SU-DHL-6 (cell line): ENCODE results near the gene NAV2.

ENCODE experiments used
- H2AFZ ChIP-seq: fragments of 200-600 bp; sonication (generic); 2 replicates; pipeline ENCODE4 v1.6.1; 2014; ENCODE audit warnings: low read depth, mild to moderate bottlenecking, moderate library complexity, mixed read lengths, antibody characterized with exemption, low read length; ENCODE audit not compliant: severe bottlenecking
- H3F3A ChIP-seq: fragments of 200-600 bp; shearing (Covaris generic); 2 replicates; pipeline ENCODE4 v1.6.0; 2016; ENCODE audit warnings: antibody characterized with exemption, mild to moderate bottlenecking; ENCODE audit not compliant: insufficient read depth
- H3K27ac ChIP-seq: fragments of 200-600 bp; sonication (generic); 2 replicates; pipeline ENCODE4 v1.5.1; 2016; ENCODE audit warnings: low read depth, mild to moderate bottlenecking, low read length, moderate library complexity, mixed read lengths
- H3K27me3 ChIP-seq: fragments of 200-600 bp; sonication (generic), shearing (Covaris generic); 2 replicates; pipeline ENCODE4 v1.6.0; 2014; ENCODE audit warnings: mild to moderate bottlenecking, low read length
- H3K36me3 ChIP-seq: fragments of 200-600 bp; sonication (generic); 2 replicates; pipeline ENCODE4 v1.6.1; 2014; ENCODE audit warnings: mild to moderate bottlenecking, low read length, mixed read lengths
- H3K4me2 ChIP-seq: fragments of 300-600, 200-600 bp; shearing (Covaris generic), sonication (generic); 2 replicates; pipeline ENCODE4 v1.6.0; 2014; ENCODE audit warnings: low read length, low read depth, mild to moderate bottlenecking; ENCODE audit not compliant: poor library complexity, severe bottlenecking
- H3K4me3 ChIP-seq: fragments of 200-600 bp; sonication (generic); 2 replicates; pipeline ENCODE4 v1.5.1; 2014; ENCODE audit warnings: antibody characterized with exemption, low read length, mild to moderate bottlenecking, mixed read lengths; ENCODE audit not compliant: insufficient read depth, poor library complexity, severe bottlenecking
- H3K79me2 ChIP-seq: fragments of 200-600 bp; sonication (generic); 2 replicates; pipeline ENCODE4 v1.6.1; 2014; ENCODE audit warnings: mild to moderate bottlenecking, low read length, moderate library complexity; ENCODE audit not compliant: insufficient read depth
- H3K9ac ChIP-seq: fragments of 200-600 bp; sonication (generic); 2 replicates; pipeline ENCODE4 v1.7.0; 2014; ENCODE audit warnings: mild to moderate bottlenecking, low read length
- H3K9me2 ChIP-seq: fragments of 200-600 bp; sonication (generic); replicated peaks from 2 replicates; pipeline ENCODE4 v1.6.1; 2014; ENCODE audit warnings: low read length; ENCODE audit not compliant: insufficient read depth
- H3K9me3 ChIP-seq: fragments of 200-600 bp; sonication (generic); 2 replicates; pipeline ENCODE4 v1.6.1; 2014; ENCODE audit warnings: low read length, mixed read lengths; ENCODE audit not compliant: insufficient read depth
- H4K20me1 ChIP-seq: fragments of 200-600 bp; sonication (generic); 2 replicates; pipeline ENCODE4 v1.6.1; 2014; ENCODE audit warnings: low read depth, mild to moderate bottlenecking, antibody characterized with exemption, low read length, moderate library complexity, mixed read lengths
- CTCF ChIP-seq: fragments of 200-600 bp; sonication (generic); IDR thresholded peaks from one replicate; pipeline ENCODE4 v1.5.1; 2017; ENCODE audit warnings: antibody characterized with exemption, mild to moderate bottlenecking, low read length, moderate library complexity; ENCODE audit not compliant: insufficient read depth, poor library complexity, severe bottlenecking
- EZH2phosphoT487 ChIP-seq: fragments of 200-600 bp; sonication (generic), shearing (Covaris generic); conservative IDR thresholded peaks from 2 replicates; pipeline ENCODE4 v1.6.1; 2018; ENCODE audit warnings: mild to moderate bottlenecking, antibody characterized with exemption, low read length, moderate library complexity, mixed read lengths

NAV2 gene

GRCh38 chr11:20162824-20163782 lies 450.5 kb downstream of the NAV2 start:
- Histone ChIP-seq H3K4me3 (no peak overlapping the region), H3K27me3 (no peaks in the 10 kb centered on the region), H3K27ac (no peak overlapping the region), H3K9me3 (no peaks in the 10 kb centered on the region), H4K20me1 (no peaks in the 10 kb centered on the region), H3K4me2 (no peak overlapping the region), H3K36me3 (no peaks in the 10 kb centered on the region), H3K9ac (no peak overlapping the region), H3K9me2 (no peaks in the 10 kb centered on the region), H2AFZ (no peak overlapping the region), H3K79me2 (no peaks in the 10 kb centered on the region), H3F3A (no peaks in the 10 kb centered on the region)
- no peak for TF ChIP-seq CTCF
- TF ChIP-seq EZH2phosphoT487, result no peak

- H3K9ac ChIP-seq, result no peak overlapping the region
- no peaks in the 10 kb centered on the region for H3K9me2 ChIP-seq
- H3F3A ChIP-seq, result no peaks in the 10 kb centered on the region
- no peak overlapping the region for H3K27ac ChIP-seq
- H3K79me2 ChIP-seq, result no peaks in the 10 kb centered on the region
- no peaks in the 10 kb centered on the region for H3K36me3 ChIP-seq
- no peaks in the 10 kb centered on the region for H3K27me3 ChIP-seq
- H3K9me3 ChIP-seq, result no peaks in the 10 kb centered on the region
- TF ChIP-seq CTCF (no peak), EZH2phosphoT487 (no peak)
- no peak overlapping the region for H2AFZ ChIP-seq
- H3K4me3 ChIP-seq, result no peak overlapping the region
- no peaks in the 10 kb centered on the region for H4K20me1 ChIP-seq
- no peak overlapping the region for H3K4me2 ChIP-seq
Measured at GRCh38 chr11:20163783-20164481, 451.3 kb downstream of the NAV2 start.
